T follicular helper cell (primary cell): ENCODE measurements around the gene PRKG1.
"Not testable (repeated sequence)": the region's sequence is repeated elsewhere in the genome, so short reads cannot be mapped to it uniquely, and the experiment has no call there.

Experiments used
- DNase-seq: peaks from one replicate; pipeline ENCODE4 v3.0.0-alpha.2; 2020; ENCODE audit warnings: low read depth

The PRKG1 gene

GRCh38 chr10:51656503-51656902, 582.2 kb downstream of the PRKG1 start:
- no peak for DNase-seq

GRCh38 chr10:51658000-51658399, 583.7 kb downstream of the PRKG1 start:
- DNase-seq, result no peak

- DNase-seq, result no peak
These were observed 585.1 kb downstream of the PRKG1 start for GRCh38 chr10:51659344-51659743.

GRCh38 chr10:51663086-51663485, 588.8 kb downstream of the PRKG1 start:
- no peak for DNase-seq

- DNase-seq, result no peak
These were observed 592.2 kb downstream of the PRKG1 start for GRCh38 chr10:51666456-51666855.

- DNase-seq, result no peak
These were observed 593.5 kb downstream of the PRKG1 start for GRCh38 chr10:51667678-51668335.

- DNase-seq, result no peak
These were observed 594.0 kb downstream of the PRKG1 start for GRCh38 chr10:51668336-51668689.

GRCh38 chr10:51669041-51669440, 594.8 kb downstream of the PRKG1 start:
- no peak for DNase-seq

GRCh38 chr10:51672039-51672535, 597.8 kb downstream of the PRKG1 start:
- DNase-seq, result no peak

- no peak for DNase-seq
These were observed 600.8 kb downstream of the PRKG1 start for GRCh38 chr10:51675088-51675487.

- no peak for DNase-seq
These were observed 605.6 kb downstream of the PRKG1 start for GRCh38 chr10:51679841-51680240.

- DNase-seq, result no peak
These were observed 608.9 kb downstream of the PRKG1 start for GRCh38 chr10:51683031-51683691.

- no peak for DNase-seq
These were observed 611.5 kb downstream of the PRKG1 start for GRCh38 chr10:51685768-51686167.

- no peak for DNase-seq
These were observed 613.0 kb downstream of the PRKG1 start for GRCh38 chr10:51687296-51687695.

- not testable (repeated sequence) for DNase-seq
These were observed 614.5 kb downstream of the PRKG1 start for GRCh38 chr10:51688826-51689225.

- DNase-seq, result no peak
These were observed 615.2 kb downstream of the PRKG1 start for GRCh38 chr10:51689536-51689935.

- no peak for DNase-seq
These were observed 616.8 kb downstream of the PRKG1 start for GRCh38 chr10:51691135-51691534.

GRCh38 chr10:51694086-51694768, 619.9 kb downstream of the PRKG1 start:
- no peak for DNase-seq

GRCh38 chr10:51696251-51696650, 622.0 kb downstream of the PRKG1 start:
- DNase-seq, result no peak

GRCh38 chr10:51698473-51699063, 624.3 kb downstream of the PRKG1 start:
- no peak for DNase-seq

- DNase-seq, result no peak
These were observed 624.8 kb downstream of the PRKG1 start for GRCh38 chr10:51699145-51699474.

GRCh38 chr10:51699475-51700227, 625.4 kb downstream of the PRKG1 start, which contains the start of gene CSTF2T:
CSTF2T (minus strand) TSS chr10:51699595; CDS start chr10:51699549, 46 bp downstream.
- peak; percentile 87 for DNase-seq
